ENCODE results near the gene PRDM16. TPM values are rescaled to one million over a fixed set of nuclear protein-coding genes. Genes with fewer than 3 reads are reported as not detected.

The PRDM16 gene
- polyA plus RNA-seq, 1 of the 3 experiments (the other 2 are of a cell fraction): not detected

GRCh38 chr1:3053986-3054385 is 15.0 kb upstream of the PRDM16 start (continued):
- no peak for TF ChIP-seq GABPA (IDR thresholded peaks at IDR 0.05; ENCODE audit: low read depth)

- WGBS (ENCODE audit: low lambda C conversion rate): 0% methylated on average over 2 of the region's 12 CpGs
Observed at GRCh38 chr1:3054474-3054873, 14.5 kb upstream of the PRDM16 start.

GRCh38 chr1:3055051-3055450 is 14.0 kb upstream of the PRDM16 start:
- Histone ChIP-seq H3K27ac (ENCODE audit: low read depth in 2 of 2, low read length in 1 of 2) (no peak overlapping the region), H3K27me3 (ENCODE audit: insufficient read depth) (no peaks in the 10 kb centered on the region), H3K4me1 (ENCODE audit: control insufficient read depth in 1 of 2, insufficient read depth in 2 of 2, low read depth in 1 of 2, low read length in 1 of 2) (no peaks in the 10 kb centered on the region), H3K36me3 (replicated peaks in 1 of 2; ENCODE audit: control insufficient read depth in 1 of 2, insufficient read depth in 2 of 2, low read length in 1 of 2) (no peaks in the 10 kb centered on the region), H3K4me3 (ENCODE audit: low read depth in 2 of 2, low read length in 1 of 2) (no peak overlapping the region), H3F3A (replicated peaks; ENCODE audit: insufficient read depth) (no peaks in the 10 kb centered on the region), H4K20me1 (ENCODE audit: insufficient read depth) (no peaks in the 10 kb centered on the region), H3K9me3 (no peaks in the 10 kb centered on the region), H3K79me2 (ENCODE audit: insufficient read depth) (no peaks in the 10 kb centered on the region), H3K9me2 (no peaks in the 10 kb centered on the region), H2AFZ (ENCODE audit: low read depth) (no peak overlapping the region), H3K9ac (no peak overlapping the region), H3K4me2 (no peak overlapping the region)
- TF ChIP-seq RFX5 (IDR thresholded peaks at IDR 0.05; ENCODE audit: low read length) (no peak), GATA2 (CRISPR knock-in tag; IDR thresholded peaks at IDR 0.05) (no peak)
- ChIA-PET CTCF (no interaction called here), POLR2A (no interaction called here)
- no peak for DNase-seq
- WGBS (ENCODE audit: low lambda C conversion rate): 2% methylated on average over 7 of the region's 9 CpGs

More at GRCh38 chr1:3054474-3054873, 14.5 kb upstream of the PRDM16 start:
- Histone ChIP-seq H2AFZ (ENCODE audit: low read depth) (no peak overlapping the region), H3K9me2 (no peaks in the 10 kb centered on the region), H3K9ac (no peak overlapping the region), H3K9me3 (no peaks in the 10 kb centered on the region), H3F3A (replicated peaks; ENCODE audit: insufficient read depth) (no peaks in the 10 kb centered on the region), H3K27ac (ENCODE audit: low read depth in 2 of 2, low read length in 1 of 2) (no peak overlapping the region), H3K4me1 (ENCODE audit: control insufficient read depth in 1 of 2, insufficient read depth in 2 of 2, low read depth in 1 of 2, low read length in 1 of 2) (no peaks in the 10 kb centered on the region), H3K27me3 (ENCODE audit: insufficient read depth) (no peaks in the 10 kb centered on the region), H3K4me3 (ENCODE audit: low read depth in 2 of 2, low read length in 1 of 2) (no peak overlapping the region), H3K36me3 (replicated peaks in 1 of 2; ENCODE audit: control insufficient read depth in 1 of 2, insufficient read depth in 2 of 2, low read length in 1 of 2) (no peaks in the 10 kb centered on the region), H3K4me2 (no peak overlapping the region), H4K20me1 (ENCODE audit: insufficient read depth) (no peaks in the 10 kb centered on the region), H3K79me2 (ENCODE audit: insufficient read depth) (no peaks in the 10 kb centered on the region)
- ChIA-PET POLR2A (no interaction called here), CTCF (no interaction called here)
- no peak for TF ChIP-seq TCF12 (IDR thresholded peaks at IDR 0.05)
- TF ChIP-seq NFIC (IDR thresholded peaks at IDR 0.05; ENCODE audit: borderline replicate concordance): no peak
- TF ChIP-seq EP300 (IDR thresholded peaks at IDR 0.05; ENCODE audit: borderline replicate concordance in 1 of 2, low read depth in 1 of 2, low read length in 1 of 2): no peak
- no peak for DNase-seq

- CTCF ChIA-PET: no interaction called here
- no peak for TF ChIP-seq RCOR1 (IDR thresholded peaks at IDR 0.05; ENCODE audit: low read length)
- no peak for TF ChIP-seq IRF3 (IDR thresholded peaks at IDR 0.05; ENCODE audit: low read depth, low read length)
- no peak for TF ChIP-seq SMC3 (IDR thresholded peaks at IDR 0.05; ENCODE audit: low read depth, low read length)
- no peak for TF ChIP-seq CHD2 (IDR thresholded peaks at IDR 0.05; ENCODE audit: low read length, partially characterized antibody)
- TF ChIP-seq EZH2phosphoT487 (IDR thresholded peaks at IDR 0.05; ENCODE audit: borderline replicate concordance, low read depth): no peak
- TF ChIP-seq JUND (IDR thresholded peaks at IDR 0.05): no peak
- no peak for TF ChIP-seq PBX3 (IDR thresholded peaks at IDR 0.05)
- TF ChIP-seq GABPA (IDR thresholded peaks at IDR 0.05; ENCODE audit: low read depth): no peak
- TF ChIP-seq GATA2 (CRISPR knock-in tag; IDR thresholded peaks at IDR 0.05): no peak
- TF ChIP-seq MXI1 (IDR thresholded peaks at IDR 0.05; ENCODE audit: low read depth, low read length): no peak
- no peak for TF ChIP-seq EP300 (IDR thresholded peaks at IDR 0.05; ENCODE audit: borderline replicate concordance in 1 of 2, low read depth in 1 of 2, low read length in 1 of 2)
- no peak for TF ChIP-seq REST (IDR thresholded peaks at IDR 0.05; ENCODE audit: low read depth, low read length)
- H3K9me3 ChIP-seq: no peaks in the 10 kb centered on the region
Observed at GRCh38 chr1:3056641-3057040, 12.4 kb upstream of the PRDM16 start.

More at GRCh38 chr1:3056641-3057040, 12.4 kb upstream of the PRDM16 start:
- Histone ChIP-seq H3K4me2 (no peak overlapping the region), H3F3A (replicated peaks; ENCODE audit: insufficient read depth) (no peaks in the 10 kb centered on the region), H3K79me2 (ENCODE audit: insufficient read depth) (no peaks in the 10 kb centered on the region), H3K9ac (no peak overlapping the region), H3K27ac (ENCODE audit: low read depth in 2 of 2, low read length in 1 of 2) (no peak overlapping the region), H4K20me1 (ENCODE audit: insufficient read depth) (no peaks in the 10 kb centered on the region), H3K4me1 (ENCODE audit: control insufficient read depth in 1 of 2, insufficient read depth in 2 of 2, low read depth in 1 of 2, low read length in 1 of 2) (no peaks in the 10 kb centered on the region), H3K27me3 (ENCODE audit: insufficient read depth) (no peaks in the 10 kb centered on the region), H3K36me3 (replicated peaks in 1 of 2; ENCODE audit: control insufficient read depth in 1 of 2, insufficient read depth in 2 of 2, low read length in 1 of 2) (no peaks in the 10 kb centered on the region), H3K4me3 (ENCODE audit: low read depth in 2 of 2, low read length in 1 of 2) (no peak overlapping the region), H3K9me2 (no peaks in the 10 kb centered on the region), H2AFZ (ENCODE audit: low read depth) (no peak overlapping the region)
- WGBS (ENCODE audit: low lambda C conversion rate): 36% methylated on average over 4 of the region's 5 CpGs
- DNase-seq: no peak
- POLR2A ChIA-PET: no interaction called here

All from SK-N-SH (cell line).